HG03039 (cell line): Measurements from ENCODE around the gene CDR2.

Source experiments
- ATAC-seq: cut with Tn5 transposase; IDR thresholded peaks from one replicate; pipeline ENCODE4 v1.9.1; 2021; ENCODE audit warnings: mild to moderate bottlenecking, moderate library complexity; ENCODE audit not compliant: unreplicated experiment

Gene CDR2

DNA sequence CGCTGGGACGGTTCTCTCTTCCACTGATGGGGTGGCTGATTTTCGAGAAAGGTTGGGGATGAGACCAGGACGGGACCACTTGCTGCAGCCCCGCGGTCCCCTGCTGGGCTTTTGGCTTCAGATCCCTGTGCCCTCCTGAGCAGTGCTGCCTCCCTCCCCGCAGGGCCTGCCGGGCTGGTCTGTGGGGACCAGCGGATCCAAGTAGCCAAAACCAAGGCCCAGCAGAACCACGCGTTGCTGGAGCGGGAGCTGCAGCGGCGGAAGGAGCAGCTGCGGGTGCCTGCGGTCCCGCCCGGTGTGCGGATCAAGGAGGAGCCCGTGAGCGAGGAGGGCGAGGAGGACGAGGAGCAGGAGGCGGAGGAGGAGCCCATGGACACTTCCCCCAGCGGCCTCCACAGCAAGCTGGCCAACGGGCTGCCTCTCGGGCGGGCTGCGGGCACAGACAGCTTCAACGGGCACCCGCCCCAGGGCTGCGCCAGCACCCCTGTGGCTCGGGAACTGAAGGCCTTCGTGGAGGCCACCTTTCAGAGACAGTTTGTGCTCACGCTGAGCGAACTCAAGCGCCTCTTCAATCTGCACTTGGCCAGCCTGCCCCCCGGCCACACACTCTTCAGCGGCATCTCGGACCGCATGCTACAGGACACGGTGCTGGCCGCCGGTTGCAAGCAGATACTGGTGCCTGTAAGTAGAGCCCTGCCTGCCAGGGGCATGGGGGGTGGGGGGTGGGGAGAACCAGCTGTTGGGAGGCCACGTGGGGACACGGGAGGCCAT, 48.6 kb downstream of the CDR2 start:
- no peak for ATAC-seq

DNA sequence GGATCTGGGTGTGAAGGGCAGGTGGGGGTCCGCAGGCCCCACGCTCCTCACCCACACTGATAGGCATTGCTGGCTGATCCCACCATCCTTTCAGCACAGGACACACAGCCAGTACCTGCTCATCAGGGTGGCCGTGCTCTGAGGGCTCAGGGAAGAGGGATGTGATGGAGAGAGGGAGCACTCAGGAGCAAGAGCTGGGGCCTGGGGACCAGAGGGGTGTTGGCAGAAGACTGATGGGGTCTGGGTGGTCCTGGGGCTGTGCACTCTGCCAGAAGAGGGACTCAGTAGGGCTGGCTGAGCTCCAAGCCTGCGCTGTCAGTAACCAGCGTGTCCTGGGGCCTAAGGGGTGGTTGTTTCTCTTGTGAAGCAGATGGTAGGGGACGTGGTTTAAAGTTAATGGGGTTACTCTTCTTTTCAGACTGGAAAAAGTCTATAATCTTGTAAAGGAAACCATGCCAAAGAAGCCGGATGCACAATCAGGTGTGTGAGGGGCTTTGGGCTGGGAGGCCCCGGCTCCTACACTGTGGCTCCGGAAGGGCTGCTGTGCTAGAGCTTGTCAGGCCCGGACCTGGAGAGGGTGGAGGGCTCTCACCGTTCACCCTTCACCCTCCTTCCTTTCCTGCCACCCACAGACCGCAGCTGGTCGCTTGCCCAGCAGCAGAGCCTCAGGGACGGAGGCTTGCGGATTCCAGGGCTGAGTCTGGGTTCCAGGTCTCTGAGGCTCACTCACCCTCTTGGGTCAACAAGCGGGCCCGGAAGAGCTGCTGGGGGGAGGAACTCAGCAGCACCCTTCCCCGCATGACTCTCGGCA, 49.4 kb downstream of the CDR2 start:
- no peak for ATAC-seq

DNA sequence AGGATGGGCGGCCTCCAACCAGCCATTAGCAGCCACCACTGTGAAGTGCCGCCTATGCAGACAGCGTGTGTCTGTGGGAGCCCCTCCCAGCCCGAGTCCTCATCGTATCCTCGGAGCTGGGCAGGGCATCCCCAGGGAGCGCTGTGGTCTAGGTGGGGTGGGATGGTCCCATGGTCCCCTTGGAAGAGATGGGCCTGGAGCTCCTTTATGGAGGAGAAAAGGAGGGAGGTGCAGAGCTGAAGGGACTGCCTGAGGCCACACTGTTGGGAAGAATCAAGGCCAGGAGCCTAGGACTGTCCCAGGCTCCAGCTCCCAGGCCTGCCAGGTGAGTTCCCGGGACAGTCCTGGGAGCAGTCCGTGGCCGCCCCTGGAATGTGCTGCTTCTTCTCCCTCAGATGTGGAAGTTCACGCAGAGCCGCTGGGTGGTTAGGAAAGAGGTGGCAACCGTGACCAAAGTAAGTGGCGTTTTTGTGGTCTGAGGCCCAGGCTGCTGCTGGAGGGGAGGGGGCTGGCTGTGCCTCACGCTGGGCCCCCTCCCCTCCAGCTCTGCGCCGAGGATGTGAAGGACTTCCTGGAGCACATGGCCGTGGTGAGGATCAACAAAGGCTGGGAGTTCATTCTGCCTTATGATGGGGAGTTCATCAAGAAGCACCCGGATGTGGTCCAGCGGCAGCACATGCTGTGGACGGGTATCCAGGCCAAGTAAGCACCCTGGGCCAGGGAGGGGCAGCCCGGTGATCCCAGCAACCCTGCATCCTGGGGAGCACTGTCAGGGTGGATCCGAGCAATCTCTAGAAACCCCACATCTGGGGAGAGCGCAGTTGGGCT, 50.2 kb downstream of the CDR2 start:
- no peak for ATAC-seq

DNA sequence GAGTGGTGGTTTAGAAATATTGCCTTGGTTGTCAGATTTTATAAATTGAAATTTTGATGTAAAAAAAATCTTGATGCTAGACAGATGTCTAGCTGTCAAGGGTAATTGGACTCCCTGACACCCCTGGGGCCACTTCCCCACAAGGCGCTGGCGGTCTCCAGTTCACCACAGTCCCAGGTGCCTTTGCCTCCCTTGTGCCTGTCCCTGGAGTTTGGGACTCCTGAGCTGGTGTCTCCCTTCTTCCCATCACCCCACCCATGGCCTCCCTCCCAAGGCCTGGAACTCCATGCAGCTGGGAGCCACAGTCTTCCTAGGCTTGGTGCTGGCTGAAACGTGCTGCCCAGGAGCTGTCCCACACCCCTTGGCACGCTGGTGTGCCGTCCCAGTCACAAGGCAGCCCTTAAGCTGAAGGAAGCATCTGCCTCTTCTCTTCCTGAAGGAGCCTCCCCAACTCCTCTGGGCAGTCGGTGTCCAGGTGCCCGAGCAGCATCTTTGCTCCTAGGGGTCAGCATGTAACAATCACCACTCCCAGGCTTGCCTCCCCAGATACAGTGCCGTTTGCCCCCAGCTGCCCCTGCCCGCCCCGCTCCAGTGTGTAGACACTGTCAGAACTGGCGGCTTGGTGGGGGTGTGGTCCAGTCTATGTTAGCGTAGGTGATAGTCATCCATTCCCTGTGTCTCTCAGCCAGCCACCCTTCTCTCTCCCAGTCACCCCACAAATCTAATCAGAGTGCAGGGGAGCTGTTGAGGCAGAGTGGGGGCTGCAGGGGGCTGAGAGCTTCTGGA, 51.1 kb downstream of the CDR2 start:
- ATAC-seq: no peak

DNA sequence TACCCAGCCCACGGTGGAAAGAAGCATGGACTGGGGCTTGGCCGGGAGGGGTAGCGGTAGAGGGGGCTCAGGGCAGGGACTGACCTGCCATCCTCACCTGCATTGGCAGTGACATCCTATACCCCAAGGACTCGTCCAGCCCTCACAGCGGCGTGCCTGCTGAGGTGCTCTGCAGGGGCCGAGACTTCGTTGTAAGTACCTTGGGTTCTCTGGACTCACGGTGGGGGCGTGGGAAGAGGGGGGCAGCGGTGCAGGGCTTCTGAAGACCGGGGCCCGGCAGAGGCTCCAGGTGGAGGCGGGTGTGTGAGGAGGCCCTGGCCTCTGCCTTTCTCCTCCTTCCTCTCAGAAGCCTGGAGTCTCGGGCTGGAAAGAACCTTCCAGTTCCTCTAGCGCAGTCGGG, 51.7 kb downstream of the CDR2 start:
- no peak for ATAC-seq

DNA sequence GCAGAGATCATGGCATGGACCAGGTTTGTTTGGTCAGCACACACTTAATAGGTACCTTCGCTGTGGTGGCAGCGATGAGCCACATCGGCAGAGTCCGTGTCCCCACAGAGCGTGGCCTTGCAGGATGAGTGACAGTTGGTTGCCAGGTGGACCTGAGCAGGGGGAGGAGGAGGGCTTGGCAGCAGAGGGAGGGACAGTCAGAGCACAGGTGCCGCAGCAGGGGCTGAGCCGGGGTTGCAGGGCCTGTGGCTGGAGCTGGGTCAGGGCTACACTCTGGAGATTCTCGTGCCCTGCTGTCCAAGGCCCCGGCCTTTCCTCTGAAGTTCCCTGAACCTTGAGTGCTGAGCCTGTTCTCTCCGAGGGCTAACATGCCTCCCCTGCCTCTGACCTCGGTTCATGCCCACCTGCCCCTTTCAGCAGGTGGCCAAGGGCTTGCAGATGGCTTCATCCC, 52.4 kb downstream of the CDR2 start:
- ATAC-seq: no peak

DNA sequence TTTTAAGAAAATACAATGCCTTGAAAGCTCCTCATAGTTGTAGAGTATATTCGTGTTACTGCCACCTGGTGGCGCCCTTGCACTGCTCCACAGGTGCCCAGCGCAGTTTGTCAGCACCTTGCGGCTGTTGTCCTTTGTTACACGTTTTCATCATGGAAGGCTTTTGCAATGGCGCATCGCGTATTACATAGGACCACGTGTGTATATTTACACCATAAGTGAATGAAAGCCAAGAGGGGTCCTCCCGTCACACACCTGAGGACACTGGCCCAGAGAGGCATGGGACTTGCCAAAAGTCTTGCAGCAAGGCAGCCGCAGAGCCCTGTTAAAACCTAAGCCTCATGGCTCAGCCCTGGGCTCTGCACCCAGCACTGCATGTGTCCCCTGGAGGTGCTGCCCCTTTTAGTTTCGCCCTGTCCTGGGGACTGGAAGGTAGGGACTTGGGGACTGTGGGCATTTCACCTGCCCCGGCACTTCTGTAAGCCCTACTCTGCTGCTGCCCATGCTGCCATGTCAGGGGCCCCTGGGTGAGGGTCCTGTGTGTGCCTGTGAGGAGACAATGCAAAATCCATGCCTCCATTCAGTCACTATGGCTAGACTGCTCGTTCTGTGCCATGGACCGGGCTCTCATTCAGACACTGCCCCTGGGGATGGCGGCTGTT, 52.9 kb downstream of the CDR2 start:
- no peak for ATAC-seq

DNA sequence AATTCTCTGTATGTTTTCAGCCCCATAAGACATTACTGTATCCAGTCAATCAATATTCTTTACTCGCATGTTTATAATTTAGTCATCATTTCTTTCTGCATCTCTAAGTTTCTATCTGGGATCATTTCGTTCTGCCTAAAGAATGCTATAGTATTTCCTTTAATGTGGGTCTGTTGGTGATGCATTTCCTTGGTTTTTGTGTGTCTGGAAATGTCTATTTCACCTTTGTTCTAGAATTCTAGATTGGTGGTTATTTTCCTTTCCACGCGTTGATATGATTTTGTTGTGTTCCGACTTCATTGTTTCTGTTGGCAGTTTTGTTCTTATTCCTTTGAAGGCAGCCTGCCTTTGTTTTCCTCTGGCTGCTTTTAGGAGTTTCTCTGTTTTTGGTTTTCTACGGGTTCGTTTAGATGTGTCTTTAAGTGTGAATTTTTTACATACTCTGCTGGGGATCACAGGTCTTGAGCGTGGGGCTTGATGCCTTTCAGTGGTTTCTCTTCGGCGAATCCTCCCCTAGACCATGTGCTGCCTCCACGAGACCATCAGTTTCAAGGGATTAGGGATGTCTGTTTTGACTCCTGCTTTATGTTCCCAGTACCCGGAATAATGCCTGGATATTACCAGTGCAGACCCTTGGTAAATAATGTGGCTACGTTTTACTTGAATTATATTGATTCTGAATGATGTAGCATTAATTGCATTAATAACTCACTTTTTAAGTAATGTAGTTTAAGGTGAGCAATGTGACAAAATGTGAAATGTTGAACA, 53.7 kb downstream of the CDR2 start:
- no peak for ATAC-seq

DNA sequence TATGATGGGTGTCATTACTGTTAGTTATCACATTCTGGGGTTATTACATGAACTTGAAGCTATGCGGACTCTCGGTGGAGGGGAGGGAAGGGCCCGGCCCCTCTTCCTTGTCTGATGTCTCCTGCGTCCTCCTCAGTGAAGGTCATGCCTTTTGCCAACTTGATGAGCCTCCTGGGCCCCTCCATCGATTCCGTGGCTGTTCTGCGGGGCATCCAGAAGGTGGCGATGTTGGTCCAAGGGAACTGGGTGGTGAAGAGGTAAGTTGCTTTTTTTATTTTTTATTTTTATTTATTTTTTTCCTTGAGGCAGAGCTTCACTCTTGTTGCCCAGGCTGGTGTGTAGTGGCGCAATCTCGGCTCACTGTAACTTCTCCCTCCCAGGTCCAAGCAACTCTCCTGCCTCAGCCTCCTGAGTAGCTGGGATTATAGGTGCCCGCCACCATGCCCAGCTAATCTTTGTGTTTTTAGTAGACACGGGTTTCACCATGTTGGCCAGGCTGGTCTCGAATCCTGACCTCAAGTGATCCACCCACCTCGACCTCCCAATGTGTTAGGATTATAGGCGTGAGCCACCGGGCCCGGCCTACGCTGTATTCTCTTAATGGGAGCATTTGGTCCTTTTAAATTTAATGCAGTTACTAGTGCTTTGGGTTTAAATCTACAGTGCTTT, 55.6 kb downstream of the CDR2 start:
- no peak for ATAC-seq

DNA sequence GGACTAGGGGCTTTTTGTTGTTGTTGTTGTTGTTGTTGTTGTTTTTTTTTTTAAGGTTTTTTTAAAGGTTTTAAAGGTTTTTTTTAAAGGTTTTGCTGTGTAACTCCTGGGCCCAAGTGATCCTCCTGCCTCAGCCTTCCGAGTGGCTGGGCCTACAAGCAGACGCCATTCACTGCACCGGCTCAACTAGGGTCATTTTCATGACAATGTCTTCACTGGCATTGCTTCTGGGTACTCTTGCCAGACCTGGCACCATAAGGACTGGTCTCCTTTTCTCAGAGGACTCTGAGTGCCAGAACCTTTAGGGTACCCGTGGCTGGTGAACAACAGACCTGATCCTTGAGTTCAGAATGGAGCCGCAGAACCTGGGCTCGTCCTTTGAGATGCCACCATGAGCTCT, 56.8 kb downstream of the CDR2 start:
- no peak for ATAC-seq

DNA sequence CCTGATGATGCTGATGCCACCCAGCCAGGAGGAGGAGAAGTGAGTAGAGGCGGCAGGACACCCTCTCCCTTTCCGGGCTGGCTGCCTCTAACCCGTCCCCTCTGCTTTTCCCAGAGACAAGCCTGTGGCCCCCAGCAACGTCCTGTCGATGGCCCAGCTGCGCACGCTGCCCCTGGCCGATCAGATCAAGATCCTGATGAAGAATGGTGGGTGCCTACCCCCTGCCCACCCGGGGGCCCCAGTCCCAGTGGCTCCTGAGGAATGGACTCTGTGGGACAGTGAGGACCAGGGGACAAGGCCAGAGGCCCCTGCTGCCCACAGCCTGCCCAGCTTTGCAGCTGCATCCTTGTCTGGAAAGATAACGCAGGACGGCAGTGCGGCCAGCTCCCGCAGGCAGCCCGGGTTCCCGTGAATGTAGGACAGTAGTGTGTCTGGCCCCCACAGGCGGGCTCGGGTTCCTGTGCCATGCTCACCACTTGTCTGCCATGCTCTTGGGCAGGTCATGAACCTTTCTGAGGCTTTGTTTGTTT, 57.4 kb downstream of the CDR2 start:
- no peak for ATAC-seq

DNA sequence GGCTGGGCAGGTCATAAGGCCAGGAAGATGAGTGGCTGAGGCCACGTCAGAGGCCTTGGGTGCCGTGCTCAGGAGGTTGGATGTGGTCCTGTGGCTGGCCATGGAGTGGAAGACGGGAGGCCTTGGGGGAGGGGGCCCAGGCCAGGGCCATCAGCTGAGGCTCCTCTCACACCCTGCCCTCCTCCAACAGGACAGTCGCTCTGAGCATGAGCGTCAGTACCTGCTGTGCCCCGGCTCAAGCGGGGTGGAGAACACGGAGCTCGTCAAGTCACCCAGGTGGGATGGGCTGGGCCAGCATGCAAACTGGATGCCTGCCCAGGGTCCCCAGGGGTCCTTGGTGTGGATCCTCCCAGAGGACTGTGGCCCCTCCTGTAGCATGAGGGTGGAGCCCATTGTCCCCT, 58.0 kb downstream of the CDR2 start:
- ATAC-seq: no peak

DNA sequence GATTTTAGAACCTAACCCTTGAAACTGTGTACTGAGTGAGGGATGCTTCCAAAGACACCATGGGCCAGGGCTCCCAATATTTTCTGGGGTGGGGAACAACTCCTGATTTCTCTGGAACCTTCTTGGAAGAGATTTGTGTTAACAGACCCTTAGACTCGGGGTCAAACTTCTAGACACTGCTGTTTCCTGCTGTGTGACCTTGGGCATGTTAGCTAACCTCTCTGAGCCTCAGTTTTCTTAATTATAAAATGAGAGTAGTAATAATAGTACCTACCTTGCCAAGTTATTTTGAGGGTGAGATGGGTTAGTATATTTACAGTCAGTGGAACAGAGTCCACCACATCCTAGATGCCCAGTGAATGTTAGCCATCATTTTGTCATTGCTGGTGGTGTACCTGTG, 58.4 kb downstream of the CDR2 start:
- ATAC-seq: no peak

DNA sequence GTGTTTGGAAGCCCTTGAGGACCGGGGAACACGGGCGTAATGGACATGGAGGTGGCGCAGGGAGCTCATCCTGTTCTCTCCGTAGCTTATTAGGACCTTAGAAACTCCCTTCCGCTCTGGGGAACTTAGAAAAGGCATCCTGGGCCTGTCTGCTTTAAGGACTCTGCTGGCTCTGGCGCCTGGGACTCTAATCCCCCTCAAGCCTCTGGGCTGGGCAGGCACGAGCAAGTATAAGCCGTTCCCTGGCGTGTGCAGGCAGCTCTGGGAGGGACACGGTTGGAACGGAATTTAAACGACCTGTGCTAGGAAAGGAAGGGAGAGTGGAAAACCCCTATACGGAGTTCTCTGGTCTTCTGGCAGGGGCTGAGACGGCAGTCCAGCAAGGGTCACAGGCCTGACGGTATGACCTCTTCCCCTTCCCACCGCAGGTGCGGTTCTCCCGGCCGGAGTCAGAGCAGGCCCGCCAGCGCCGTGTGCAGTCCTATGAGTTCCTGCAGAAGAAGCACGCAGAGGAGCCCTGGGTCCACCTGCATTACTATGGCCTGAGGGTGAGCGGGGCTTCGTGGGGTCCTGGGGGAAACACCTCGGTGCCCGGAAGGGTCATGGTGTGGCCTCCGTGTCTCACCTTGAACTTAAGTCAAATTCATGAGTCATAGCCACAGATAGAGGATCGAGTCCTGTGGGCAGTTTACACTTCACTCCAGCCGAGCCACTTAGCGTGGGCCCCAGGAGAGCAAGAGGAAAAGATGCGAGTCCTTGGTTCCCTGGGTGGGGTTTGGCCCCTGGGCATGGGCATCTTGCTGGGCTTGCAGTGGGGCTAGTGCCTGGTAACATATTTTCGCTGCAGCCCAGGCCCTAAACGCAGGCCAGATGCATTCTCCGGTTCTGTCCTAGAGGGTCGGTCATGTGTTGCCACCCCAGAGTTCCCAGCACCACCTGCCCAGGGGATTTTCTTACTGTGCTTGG, 59.5 kb downstream of the CDR2 start:
- no peak for ATAC-seq

DNA sequence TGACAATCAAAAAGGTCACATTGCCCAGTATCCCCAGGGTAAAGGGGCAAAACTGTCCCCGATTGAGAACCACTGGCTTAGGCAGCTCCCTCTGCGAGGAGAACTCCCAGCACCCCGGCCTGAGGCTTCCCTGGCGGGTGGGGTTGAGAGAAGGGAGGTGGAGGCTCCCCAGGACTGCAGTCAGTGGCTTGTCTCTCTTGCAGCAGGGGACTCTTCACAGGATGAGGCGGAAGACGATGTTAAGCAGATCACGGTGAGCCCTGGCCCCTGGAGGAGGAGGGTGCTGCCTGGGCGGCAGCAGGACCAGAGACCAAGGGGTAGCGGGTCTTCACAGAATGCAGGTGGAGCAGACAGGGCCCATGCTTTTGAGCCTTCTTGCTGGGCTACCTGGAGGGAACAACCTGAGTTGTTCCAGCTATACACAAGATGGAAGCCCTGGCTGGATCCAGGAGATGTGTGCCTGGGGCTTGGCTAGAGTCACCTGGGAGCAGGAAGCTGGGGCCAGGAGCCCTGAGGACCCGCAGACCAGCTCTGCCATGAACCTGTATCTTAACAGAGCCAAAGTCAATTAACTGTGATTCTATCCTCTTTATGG, 60.4 kb downstream of the CDR2 start:
- no peak for ATAC-seq

DNA sequence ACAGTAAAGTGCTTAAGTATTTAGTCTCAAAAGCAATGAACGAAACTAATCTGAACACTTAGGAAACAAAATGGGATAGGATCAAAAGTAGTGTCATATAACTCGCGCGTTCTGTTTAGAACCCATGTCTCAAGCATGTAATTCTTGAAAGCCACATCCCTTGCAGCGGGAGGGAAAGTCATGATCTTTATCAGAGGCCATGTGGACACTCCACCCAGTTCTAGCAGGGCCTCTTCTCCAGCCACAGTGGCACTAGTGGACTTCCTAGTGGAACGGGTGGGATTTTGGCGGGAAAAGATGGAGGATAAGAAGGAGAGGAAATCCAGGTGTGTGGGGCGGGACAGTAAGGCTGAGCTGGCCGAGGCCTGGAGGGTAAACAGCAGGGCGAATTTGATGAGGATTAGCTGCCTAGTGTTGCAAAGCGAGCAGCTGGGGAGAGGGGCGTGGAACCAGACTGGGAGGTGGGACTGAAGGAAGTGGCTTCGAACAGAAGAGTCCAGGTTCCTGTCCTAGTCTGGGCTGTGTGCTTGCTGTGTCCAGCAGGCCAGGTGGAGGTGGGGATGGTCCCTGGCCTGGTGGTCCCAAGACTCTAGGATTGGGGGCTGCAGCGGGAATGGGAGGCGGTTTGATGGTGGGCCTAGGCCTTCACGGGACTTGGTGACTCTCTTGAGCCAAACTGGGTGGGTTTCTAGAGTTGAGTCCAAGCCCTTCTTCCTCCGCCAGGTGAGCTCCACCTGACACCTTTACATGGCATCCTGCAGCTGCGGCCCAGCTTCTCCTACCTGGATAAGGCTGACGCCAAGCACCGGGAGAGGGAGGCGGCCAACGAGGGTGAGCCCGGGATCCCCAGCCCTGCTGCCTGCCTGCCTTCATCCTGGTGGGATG, 61.3 kb downstream of the CDR2 start:
- ATAC-seq: no peak
